Activated T-cell treated with anti-CD3 and anti-CD28 coated beads, Interleukin-2, amount 50 U/mL, for 72 hours (primary cell): ENCODE data around the gene ACOX2. TPM values are rescaled to one million over a fixed set of nuclear protein-coding genes. Genes with fewer than 3 reads are reported as not detected.

Experiments used
- ATAC-seq, 2 donors: fragments of 150-1000 bp; cut with Tn5 transposase; replicated peaks in 1 of 2; 2 replicates each; pipeline ENCODE4 v1.10.0; 2021; ENCODE audit warnings: moderate library complexity in 2 of 2, mild to moderate bottlenecking in 1 of 2
- DNase-seq, 2 donors: peaks; one replicate each; pipeline ENCODE4 v3.0.0; 2021 to 2022; ENCODE audit warnings: mixed read lengths in 1 of 2
- H3K27ac Mint-ChIP-seq: one replicate; pipeline ENCODE4 v1.8.0; 2022; ENCODE audit warnings: mild to moderate bottlenecking, moderate library complexity, mixed read lengths
- H3K27me3 Mint-ChIP-seq: one replicate; pipeline ENCODE4 v1.8.0; 2022; ENCODE audit warnings: low read depth, mixed read lengths
- H3K36me3 Mint-ChIP-seq, 2 donors: one replicate each; pipeline ENCODE4 v1.8.0; 2022; ENCODE audit warnings: mixed read lengths in 2 of 2, mild to moderate bottlenecking in 1 of 2; ENCODE audit not compliant: insufficient read depth in 2 of 2
- H3K4me1 Mint-ChIP-seq: one replicate; pipeline ENCODE4 v1.8.0; 2022; ENCODE audit warnings: low read depth, mixed read lengths
- H3K4me3 Mint-ChIP-seq, 2 donors: one replicate each; pipeline ENCODE4 v1.8.0; 2022; ENCODE audit warnings: mild to moderate bottlenecking in 2 of 2, mixed read lengths in 2 of 2, moderate library complexity in 2 of 2
- H3K9me3 Mint-ChIP-seq, 2 donors: one replicate each; pipeline ENCODE4 v1.8.0; 2022; ENCODE audit warnings: mixed read lengths in 2 of 2
- total RNA-seq, 2 donors: library from RNA; stranded (reverse); gene quantifications; one replicate each; pipeline ENCODE4 v1.2.3, GENCODE V29; 2022

Gene ACOX2
- total RNA-seq, 2 donors from 2014 or later, result not detected

GRCh38 chr3:58496206-58496857, 40.7 kb downstream of the ACOX2 start:
- DNase-seq (no peak), ATAC-seq (no peak)
- Mint-ChIP-seq H3K36me3 (peaks cover 5% of the 10 kb centered on the region in 2 donors), H3K27ac (no peak overlapping the region), H3K9me3 (no peaks in the 10 kb centered on the region), H3K4me3 (no peak overlapping the region), H3K4me1 (peaks cover 66% of the 10 kb centered on the region), H3K27me3 (peaks cover 4% of the 10 kb centered on the region)

- ATAC-seq (no peak), DNase-seq (no peak)
- no peaks in the 10 kb centered on the region for H3K9me3 Mint-ChIP-seq
- H3K4me1 Mint-ChIP-seq, result peaks cover 68% of the 10 kb centered on the region
- H3K36me3 Mint-ChIP-seq, result peaks cover 0 to 5% of the 10 kb centered on the region in 2 donors
- no peak overlapping the region for H3K4me3 Mint-ChIP-seq
- H3K27me3 Mint-ChIP-seq, result peaks cover 6% of the 10 kb centered on the region
- H3K27ac Mint-ChIP-seq, result no peak overlapping the region
These were observed 41.9 kb downstream of the ACOX2 start for GRCh38 chr3:58495101-58495500.

- peaks cover 68% of the 10 kb centered on the region for H3K4me1 Mint-ChIP-seq
- DNase-seq, result no peak
- no peak overlapping the region for H3K27ac Mint-ChIP-seq
- no peaks in the 10 kb centered on the region for H3K9me3 Mint-ChIP-seq
- no peak for ATAC-seq
- peaks cover 14% of the 10 kb centered on the region for H3K27me3 Mint-ChIP-seq
- H3K36me3 Mint-ChIP-seq, result peaks cover 0 to 2% of the 10 kb centered on the region in 2 donors
- H3K4me3 Mint-ChIP-seq, result peak overlapping the region; percentile 89 to 90
These were observed 42.9 kb downstream of the ACOX2 start for GRCh38 chr3:58494107-58494506.

GRCh38 chr3:58492494-58492905, 44.5 kb downstream of the ACOX2 start:
- Mint-ChIP-seq H3K4me1 (peaks cover 59% of the 10 kb centered on the region), H3K36me3 (peaks cover 0 to 2% of the 10 kb centered on the region in 2 donors), H3K4me3 (peak overlapping the region; percentile 89 to 90), H3K27ac (peak overlapping the region; percentile 90), H3K27me3 (peaks cover 30% of the 10 kb centered on the region), H3K9me3 (no peaks in the 10 kb centered on the region)
- DNase-seq (peak; percentile 38 to 41), ATAC-seq (peak in 1 of 2 donors; percentile 14)

GRCh38 chr3:58491506-58492402, 45.2 kb downstream of the ACOX2 start, which contains the start of gene KCTD6:
Gene KCTD6 (plus strand): TSS chr3:58492096. CDS start chr3:58498756, 6,660 bp downstream.
- DNase-seq, result peak; percentile 87 to 96
- H3K27me3 Mint-ChIP-seq, result peaks cover 37% of the 10 kb centered on the region
- peaks cover 61% of the 10 kb centered on the region for H3K4me1 Mint-ChIP-seq
- H3K4me3 Mint-ChIP-seq, result peak within 1 kb of the TSS; percentile 89 to 90
- H3K36me3 Mint-ChIP-seq, result peaks cover 0 to 2% of the 10 kb centered on the region in 2 donors
- H3K27ac Mint-ChIP-seq, result peak within 1 kb of the TSS; percentile 90
- ATAC-seq, result peak; percentile 89 to 90
- H3K9me3 Mint-ChIP-seq, result no peaks in the 10 kb centered on the region

- Mint-ChIP-seq H3K4me1 (peaks cover 55% of the 10 kb centered on the region), H3K27ac (no peak overlapping the region), H3K36me3 (peaks cover 0 to 2% of the 10 kb centered on the region in 2 donors), H3K4me3 (peak overlapping the region; percentile 47 to 65), H3K27me3 (peaks cover 45% of the 10 kb centered on the region), H3K9me3 (no peaks in the 10 kb centered on the region)
- ATAC-seq (peak in 1 of 2 donors; percentile 1), DNase-seq (no peak)
These were observed 46.0 kb downstream of the ACOX2 start for GRCh38 chr3:58490860-58491501.

GRCh38 chr3:58488967-58489366, 48.0 kb downstream of the ACOX2 start:
- Mint-ChIP-seq H3K36me3 (peaks cover 0 to 2% of the 10 kb centered on the region in 2 donors), H3K4me1 (peaks cover 36% of the 10 kb centered on the region), H3K9me3 (no peaks in the 10 kb centered on the region), H3K27ac (no peak overlapping the region), H3K27me3 (peaks cover 51% of the 10 kb centered on the region), H3K4me3 (no peak overlapping the region)
- ATAC-seq (no peak), DNase-seq (no peak)

GRCh38 chr3:58487140-58487886, 49.7 kb downstream of the ACOX2 start:
- DNase-seq, result no peak
- Mint-ChIP-seq H3K9me3 (no peaks in the 10 kb centered on the region), H3K27me3 (peaks cover 56% of the 10 kb centered on the region), H3K36me3 (no peaks in the 10 kb centered on the region), H3K27ac (no peak overlapping the region), H3K4me3 (no peak overlapping the region), H3K4me1 (peaks cover 26% of the 10 kb centered on the region)
- ATAC-seq, result no peak

GRCh38 chr3:58485801-58486435, 51.1 kb downstream of the ACOX2 start:
- Mint-ChIP-seq H3K36me3 (no peaks in the 10 kb centered on the region), H3K9me3 (no peaks in the 10 kb centered on the region), H3K4me1 (peaks cover 18% of the 10 kb centered on the region), H3K4me3 (no peak overlapping the region), H3K27me3 (peaks cover 50% of the 10 kb centered on the region), H3K27ac (no peak overlapping the region)
- ATAC-seq (no peak), DNase-seq (no peak)

GRCh38 chr3:58484722-58485069, 52.3 kb downstream of the ACOX2 start:
- ATAC-seq, result no peak
- no peaks in the 10 kb centered on the region for H3K36me3 Mint-ChIP-seq
- H3K27ac Mint-ChIP-seq, result no peak overlapping the region
- DNase-seq, result no peak
- no peak overlapping the region for H3K4me3 Mint-ChIP-seq
- H3K4me1 Mint-ChIP-seq, result peaks cover 14% of the 10 kb centered on the region
- peaks cover 48% of the 10 kb centered on the region for H3K27me3 Mint-ChIP-seq
- no peaks in the 10 kb centered on the region for H3K9me3 Mint-ChIP-seq

- ATAC-seq (no peak), DNase-seq (no peak)
- Mint-ChIP-seq H3K4me3 (no peak overlapping the region), H3K36me3 (no peaks in the 10 kb centered on the region), H3K27me3 (peaks cover 43% of the 10 kb centered on the region), H3K27ac (no peak overlapping the region), H3K9me3 (no peaks in the 10 kb centered on the region), H3K4me1 (peaks cover 14% of the 10 kb centered on the region)
These were observed 52.8 kb downstream of the ACOX2 start for GRCh38 chr3:58484045-58484721.
